HG02759 (cell line): Measurements from ENCODE around the gene SLC38A3.

Experiments
- ATAC-seq: cut with Tn5 transposase; IDR thresholded peaks from one replicate; pipeline ENCODE4 v1.9.1; 2021; ENCODE audit warnings: mild to moderate bottlenecking, moderate library complexity; ENCODE audit not compliant: unreplicated experiment

The SLC38A3 gene

DNA sequence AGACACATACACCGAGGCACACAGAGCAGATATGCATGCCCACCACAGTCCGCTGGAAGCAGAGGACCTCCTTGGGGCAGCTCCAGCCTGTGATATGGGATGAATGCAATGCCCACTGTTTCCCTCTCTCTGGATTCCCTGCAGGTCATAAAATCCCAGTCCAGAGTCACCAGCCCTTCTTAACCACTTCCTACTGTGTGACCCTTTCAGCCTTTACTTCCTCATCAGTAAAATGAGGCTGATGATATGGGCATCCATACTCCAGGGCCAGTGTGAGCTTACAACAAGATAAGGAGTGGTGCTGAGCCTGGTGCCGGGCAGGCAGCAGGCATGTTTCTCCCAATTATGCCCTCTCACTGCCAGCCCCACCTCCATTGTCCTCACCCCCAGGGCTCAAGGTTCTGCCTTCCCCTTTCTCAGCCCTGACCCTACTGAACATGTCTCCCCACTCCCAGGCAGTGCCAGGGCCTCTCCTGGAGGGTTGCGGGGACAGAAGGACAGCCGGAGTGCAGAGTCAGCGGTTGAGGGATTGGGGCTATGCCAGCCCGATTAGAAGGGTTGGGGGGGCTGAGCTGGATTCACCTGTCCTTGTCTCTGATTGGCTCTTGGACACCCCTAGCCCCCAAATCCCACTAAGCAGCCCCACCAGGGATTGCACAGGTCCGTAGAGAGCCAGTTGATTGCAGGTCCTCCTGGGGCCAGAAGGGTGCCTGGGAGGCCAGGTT is 14.0 kb upstream of the SLC38A3 start, which contains the start of gene GNAT1:
Gene GNAT1, plus strand, starts transcription at position 675 of the 725 bp plus-strand sequence. CDS start 116 bp downstream, outside the sequence.
- ATAC-seq, result no peak

DNA sequence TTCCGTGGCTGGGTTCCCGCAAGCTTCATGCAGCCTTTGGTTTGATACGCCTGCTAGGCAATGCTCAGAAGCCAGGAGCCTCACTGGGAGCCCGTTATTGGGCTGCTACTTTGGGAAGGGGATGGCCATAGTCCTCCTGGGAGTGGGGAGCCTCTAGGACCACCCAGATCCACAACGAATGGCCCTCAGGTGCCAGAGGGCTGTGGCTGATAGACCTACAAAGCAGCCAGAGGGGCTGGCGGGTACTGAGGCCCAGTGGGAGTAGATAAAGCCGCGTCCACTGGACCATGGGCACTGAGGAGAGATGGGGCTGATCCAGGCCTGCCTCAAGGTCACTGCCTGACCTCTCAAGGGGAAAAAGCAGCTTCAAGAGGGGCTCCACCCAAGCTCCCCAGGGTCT is 12.9 kb upstream of the SLC38A3 start:
- ATAC-seq, result no peak

DNA sequence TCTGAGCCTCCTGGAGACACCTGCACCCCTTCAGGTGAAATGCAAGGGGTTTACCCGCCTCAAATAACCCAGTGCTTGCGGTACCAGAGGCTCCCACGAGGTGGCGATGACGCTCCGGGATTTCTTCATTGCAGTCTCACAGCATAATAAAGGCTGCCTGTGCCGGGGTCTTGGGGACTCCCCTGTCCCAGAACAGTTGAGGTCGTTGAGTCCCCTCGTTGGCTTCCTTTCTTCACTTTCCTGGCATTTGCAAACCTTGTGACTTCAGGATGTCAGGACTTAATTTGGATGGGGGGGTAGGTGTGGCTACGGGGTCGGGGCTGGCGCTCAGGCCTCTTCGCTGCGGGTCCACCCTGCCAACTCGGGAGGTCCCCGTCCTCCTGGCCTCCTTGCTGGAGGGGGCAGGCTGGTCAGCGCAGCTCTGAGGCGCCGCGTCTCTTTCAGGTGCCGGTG is 12.4 kb upstream of the SLC38A3 start:
- ATAC-seq, result no peak

DNA sequence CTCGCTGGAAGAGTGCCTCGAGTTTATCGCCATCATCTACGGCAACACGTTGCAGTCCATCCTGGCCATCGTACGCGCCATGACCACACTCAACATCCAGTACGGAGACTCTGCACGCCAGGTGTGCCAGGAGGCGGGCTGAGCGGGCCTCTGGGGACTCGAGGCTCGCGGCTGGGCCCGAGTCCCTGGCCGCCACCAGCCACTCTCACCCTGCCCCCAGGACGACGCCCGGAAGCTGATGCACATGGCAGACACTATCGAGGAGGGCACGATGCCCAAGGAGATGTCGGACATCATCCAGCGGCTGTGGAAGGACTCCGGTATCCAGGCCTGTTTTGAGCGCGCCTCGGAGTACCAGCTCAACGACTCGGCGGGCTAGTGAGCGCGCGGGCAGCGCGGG is 11.8 kb upstream of the SLC38A3 start:
- no peak for ATAC-seq

DNA sequence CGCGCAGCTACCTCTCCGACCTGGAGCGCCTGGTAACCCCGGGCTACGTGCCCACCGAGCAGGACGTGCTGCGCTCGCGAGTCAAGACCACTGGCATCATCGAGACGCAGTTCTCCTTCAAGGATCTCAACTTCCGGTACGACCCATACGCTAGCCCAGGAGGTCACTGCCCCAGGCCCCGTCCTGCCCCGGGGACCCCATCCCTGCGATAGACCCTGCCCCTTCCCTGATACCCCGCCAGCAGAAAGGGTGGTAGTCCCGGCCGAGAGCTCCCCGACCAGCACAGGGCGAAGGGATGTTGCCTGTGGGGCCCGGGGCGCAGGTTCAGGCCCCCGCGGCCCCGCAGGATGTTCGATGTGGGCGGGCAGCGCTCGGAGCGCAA is 11.3 kb upstream of the SLC38A3 start:
- ATAC-seq, result no peak

DNA sequence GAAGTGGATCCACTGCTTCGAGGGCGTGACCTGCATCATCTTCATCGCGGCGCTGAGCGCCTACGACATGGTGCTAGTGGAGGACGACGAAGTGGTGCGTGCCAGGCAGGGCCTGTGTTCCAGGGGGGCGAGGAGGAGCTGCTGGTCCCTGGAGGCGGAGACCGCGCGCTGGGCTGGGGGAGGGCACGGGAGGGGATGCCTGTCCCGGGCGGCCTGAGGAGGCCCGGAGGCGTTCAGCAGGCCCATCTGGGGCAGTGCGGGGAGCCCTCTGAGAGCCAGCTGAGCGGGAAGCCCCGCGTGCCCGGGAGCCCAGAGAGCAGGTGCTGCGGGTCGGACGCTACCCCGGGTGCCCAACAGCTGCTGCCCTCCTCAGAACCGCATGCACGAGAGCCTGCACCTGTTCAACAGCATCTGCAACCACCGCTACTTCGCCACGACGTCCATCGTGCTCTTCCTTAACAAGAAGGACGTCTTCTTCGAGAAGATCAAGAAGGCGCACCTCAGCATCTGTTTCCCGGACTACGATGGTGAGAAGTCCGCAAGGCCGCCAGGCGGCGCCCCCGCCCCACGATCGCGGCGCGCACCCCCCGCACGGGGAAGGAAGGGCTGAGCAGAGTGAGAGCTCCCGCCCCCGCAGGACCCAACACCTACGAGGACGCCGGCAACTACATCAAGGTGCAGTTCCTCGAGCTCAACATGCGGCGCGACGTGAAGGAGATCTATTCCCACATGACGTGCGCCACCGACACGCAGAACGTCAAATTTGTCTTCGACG is 10.8 kb upstream of the SLC38A3 start:
- no peak for ATAC-seq

DNA sequence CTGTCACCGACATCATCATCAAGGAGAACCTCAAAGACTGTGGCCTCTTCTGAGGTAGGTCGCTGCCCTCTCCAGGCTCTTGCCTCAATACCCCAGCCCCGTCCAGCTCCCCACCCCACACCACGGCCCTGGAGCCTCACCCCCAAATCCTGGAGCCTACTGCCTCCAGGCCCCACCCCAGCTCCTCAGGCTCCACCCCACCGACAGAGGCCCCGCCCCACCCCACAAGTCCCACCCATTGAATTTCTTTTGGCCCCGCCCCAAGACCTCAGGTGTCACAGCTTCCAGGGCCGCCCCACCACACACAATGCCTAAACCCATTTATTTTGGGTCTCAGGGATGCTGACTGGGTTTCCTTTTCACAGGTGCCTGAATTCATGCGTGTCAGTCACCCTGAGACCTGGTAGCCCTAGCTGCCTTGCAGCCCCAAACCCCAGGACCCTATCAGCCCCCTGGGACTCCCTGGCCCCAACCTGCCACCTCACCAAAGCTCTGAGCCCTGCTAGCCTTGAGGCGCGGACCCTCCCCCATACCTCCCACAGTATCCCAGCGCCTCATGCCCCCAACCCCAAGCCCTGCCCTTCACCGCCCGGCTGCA is 10.1 kb upstream of the SLC38A3 start:
- no peak for ATAC-seq

DNA sequence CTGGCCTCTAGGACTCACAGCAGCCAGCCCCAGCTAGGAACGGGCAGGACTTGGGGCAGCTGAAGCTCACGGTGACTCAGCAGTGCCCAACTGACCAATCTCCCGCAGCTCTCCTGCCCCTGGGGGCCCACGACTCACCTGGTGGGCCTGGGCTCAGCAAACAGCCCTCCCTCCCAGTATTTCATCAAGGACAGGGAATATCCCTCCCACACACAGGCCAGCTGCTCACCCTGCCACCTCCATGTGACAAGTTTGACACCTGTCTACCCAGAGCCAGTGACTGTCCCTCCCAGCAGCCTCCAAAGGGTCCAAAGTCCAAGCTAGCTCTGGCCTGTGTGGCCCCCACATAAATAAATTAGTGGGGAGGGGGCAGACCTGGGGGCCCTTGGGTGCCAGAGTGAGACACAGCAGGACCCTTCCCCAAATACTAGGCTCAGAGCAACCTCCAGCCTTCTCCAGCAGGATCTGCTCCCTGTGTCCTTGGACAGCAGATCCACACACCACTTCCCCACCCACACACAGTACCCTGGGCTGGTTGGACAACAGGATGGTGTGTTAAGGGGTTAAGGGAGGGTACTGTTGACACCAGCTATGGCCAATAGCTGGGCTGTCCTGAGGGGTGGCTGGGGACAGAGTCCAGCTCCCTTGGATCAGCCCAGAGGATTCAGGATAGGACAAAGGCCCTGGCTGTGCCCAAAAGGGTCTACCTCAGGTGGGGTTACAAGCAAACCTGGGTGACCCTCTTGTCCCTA is 9.4 kb upstream of the SLC38A3 start:
- no peak for ATAC-seq

DNA sequence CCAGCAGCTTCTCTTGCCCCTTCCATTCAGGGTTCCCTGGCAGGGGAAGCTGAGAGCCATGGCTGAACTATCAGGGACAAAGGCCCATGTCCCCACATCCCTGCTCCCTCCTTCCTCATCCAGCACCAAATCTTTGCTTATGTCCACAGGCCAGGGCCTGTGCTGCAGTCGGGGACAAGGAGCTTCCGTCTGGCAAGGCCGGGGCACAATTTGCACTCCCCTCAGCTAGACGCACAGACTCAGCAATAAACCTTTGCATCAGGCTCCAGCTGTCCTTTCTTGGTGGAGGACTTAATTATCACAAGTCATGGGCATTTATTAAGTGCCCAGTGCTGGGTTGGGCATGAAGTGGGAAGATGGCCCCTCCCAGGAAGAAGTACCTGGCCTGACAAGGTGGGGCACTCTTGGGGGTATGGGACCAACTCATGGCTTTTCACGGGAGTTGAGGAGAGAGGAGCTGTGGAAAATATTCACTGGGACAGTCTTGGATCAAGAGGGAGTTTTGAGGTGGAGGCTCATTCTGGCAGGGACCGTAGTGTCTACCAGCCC is 8.7 kb upstream of the SLC38A3 start:
- ATAC-seq, result no peak

DNA sequence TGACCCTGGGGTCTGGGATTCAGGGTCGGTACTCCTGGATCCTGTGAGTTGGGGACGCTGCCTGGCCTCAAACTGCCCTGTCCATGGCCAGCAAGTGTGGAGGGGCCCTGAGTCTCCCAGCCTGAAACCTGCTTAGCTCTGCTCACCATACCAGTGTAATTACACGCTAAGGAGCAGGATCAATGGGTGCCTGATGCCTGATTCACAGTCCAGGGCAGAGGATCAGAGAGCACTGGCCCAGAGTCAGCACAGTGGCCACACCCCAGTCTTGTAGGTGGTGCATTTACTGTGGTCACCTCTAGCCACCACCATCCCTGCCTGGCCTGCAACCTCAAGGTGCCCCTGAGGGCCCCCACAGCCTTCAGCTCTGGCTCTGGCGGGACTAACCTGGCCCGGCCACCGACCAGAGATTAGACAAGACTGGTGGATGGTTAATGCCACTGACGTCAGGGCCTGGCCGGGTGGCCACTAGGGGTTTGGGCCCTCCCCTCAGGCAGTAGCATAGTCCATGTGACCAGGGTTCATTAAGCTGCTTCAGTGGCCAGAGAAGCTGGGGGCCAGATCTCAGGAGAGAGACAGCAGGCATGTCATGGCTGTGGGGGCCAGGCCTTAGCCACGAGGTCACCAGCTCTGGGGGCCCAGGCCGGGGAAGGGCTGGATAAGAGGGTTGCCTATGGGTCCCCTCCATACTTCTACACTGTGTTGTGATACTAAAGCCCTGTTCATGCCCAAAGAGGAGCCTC is 3.3 kb upstream of the SLC38A3 start:
- ATAC-seq, result no peak

DNA sequence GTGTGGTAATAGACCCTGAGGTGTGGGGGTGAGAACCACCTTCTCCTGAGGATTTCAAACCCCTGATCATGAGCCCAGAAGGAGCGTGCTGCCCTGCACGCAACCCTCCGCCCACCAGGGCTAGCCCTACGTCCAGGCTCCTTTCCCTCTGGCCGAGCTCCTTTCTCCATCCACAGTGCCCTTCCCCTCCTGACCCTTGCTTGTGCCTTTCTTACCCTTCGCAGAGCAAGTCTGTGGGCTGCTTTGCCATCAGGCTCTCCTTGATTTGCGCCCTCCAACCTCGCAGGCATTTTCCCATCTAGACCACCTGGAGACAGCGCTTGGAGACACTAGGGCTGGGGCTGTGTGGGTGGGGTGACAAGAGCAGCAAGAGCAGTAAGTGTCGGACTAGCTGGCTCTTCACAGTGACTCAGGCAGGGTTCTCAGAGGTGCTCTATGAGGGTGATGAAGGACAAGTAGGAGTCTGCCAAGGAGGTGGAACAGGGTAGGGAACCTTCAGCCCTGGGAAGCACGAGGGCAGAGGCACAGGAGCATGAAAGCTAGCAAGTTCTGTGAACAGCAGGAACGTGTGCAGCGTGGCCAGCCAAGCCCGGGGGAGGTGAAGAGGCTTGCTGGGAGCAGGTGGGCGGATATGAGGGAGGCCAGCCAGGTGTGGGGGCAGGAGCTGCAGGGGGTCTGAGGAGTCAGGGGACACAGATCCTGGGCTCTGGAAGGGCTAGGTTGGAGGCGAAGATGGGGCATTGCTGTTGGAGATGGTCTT is 2.5 kb upstream of the SLC38A3 start:
- ATAC-seq, result no peak

DNA sequence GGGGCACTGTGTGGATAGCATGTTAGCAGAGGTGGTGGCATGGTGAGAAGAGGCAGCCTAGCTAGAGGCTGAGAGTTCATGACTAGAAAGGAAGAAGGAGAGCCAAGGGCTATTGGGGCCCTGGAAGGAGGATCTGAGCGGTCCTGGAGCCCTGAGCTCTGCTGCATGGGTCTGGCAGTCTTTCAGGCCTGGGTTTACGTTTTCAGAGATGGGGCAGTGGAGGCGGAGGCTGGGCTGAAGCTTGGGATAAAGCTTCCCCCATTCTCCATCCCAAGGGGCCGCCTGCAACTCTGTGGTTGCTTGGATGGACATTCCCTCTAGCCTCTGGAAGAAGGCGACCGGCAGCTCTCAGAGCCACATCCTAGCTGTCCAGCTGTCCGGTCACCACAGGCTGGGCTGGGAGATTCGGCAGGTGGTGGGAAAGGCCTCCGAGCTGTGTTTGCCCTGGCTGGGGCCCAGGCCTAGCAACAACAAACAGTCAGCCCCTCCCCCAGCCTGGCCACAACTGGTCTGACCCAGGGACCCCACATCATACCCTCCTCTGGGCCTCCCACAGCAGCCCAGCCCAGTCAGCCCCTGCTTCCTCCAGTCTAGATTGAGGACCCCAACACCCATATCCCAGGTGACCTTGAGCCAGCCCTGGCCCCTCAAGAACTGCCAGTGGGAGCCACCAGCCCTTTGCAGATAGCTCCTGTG is 1.8 kb upstream of the SLC38A3 start:
- ATAC-seq, result no peak

DNA sequence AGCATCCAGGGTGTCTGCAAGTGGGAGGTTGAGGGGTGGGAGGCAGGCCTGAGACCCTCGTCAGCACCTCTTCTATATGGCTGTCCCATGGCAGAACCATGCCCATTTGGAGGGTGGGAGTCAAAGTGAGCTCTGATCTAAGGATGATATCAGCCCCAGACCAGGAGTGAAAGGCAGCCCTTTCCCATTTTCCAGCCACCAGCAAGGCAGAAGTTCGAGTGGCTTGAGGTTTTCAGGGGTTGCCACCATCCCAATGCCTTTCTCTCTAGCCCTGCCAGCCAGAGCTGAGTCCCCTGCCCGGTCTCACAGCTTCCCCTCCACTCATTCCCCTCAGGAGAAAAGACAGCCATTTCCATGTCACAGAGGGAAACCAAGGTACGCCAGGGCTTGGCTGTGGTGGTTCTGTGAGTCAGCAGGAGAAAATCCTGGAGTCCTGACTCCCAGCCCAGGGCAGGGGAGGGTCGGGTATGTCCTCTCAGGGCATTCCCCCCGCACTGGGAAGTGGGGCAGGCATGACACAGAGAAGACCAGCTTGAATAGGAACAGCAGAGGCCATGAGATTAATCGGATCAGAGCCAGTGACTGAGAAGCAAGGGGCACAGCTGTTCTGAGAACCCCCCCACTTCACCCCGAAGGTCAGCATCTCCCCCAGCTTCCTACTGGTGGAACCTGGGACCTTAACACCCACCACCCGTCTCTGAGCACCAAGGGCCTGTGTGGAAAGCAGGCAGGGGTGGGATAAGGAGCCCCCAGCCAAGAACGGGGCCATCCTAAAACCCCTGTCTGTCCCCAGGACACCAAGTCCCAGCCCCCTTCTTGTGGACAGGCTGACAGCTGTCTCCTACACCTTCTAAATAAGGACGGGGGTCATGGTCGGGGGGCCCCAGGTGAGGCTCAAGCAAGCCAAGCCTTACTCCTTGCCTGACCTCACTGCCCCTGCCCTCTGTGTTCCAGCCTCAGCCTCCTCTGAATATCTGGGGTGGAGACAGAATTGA is 965 bp upstream of the SLC38A3 start:
- no peak for ATAC-seq

DNA sequence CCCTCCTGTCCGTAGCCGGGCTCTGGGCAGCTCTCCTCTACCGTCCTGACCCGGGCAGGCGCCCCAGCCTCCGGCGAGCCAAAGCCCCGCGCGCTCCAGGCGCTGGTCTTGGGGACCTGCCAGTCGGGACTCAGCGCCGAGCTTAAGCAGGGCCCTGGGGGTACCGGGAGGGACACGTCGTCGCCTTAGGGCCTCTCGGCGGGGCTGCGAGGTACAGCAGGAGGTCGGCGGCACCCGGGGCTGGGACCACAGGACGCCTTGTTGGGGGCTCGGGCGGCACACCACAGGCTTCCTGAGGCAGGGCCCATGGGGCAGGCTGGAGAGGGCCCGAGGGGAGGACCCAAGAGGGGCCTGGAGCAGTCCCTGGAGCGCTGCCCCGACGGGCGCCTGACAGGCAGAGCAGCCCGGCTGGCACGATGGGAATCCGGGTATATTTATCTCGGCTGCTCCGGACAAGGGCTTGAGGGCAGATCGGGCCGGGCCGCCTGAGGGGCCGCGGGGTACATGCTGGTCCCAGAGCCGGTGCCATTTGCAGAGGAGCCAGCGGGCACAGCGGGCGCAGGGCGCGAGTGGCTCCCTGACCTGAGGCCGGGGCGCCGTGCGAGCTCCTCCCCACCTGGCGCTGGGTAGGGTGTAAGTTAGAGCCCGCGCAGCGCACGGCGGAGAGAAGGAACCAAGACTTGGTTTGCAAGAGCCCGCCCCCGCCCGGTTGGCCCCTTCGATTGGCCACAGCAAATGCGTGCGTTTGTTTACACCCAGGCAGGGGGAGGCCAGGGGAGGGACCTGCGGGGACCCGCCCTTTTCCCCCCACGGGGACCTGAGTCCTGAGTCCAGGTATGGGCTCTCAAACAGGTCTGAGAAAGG is 574 bp downstream of the SLC38A3 start:
- ATAC-seq, result no peak

DNA sequence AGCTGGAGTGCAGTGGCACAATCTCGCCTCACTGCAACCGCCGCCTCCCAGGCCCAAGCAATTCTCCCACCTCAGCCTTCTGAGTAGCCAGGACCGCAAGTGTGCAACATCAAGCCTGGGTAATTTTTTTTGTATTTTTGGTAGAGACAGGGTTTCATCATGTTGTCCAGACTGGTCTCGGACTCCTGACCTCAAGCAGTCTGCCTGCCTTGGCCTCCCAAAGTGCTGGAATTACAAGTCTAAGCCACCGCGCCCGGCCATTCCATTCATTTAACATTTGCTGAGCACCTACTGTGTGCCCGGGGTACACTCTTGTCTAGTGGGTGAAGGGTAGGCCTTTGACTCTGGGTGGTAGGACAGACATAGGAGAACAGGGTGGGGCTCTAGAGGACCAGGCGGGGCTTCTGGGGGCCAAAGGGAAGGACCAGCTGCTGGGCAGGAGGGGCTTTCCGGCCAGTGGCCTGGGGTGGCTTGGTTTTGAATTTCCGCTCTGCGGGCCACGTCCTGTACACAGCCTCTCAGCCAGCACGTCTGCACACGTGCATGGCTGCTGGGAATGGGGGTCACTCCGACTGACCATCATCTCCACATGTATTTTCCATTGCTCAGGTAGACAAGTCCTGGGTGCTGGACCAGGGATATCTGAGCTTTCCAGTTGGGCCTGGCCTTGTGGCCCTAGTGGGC is 2.4 kb downstream of the SLC38A3 start:
- no peak for ATAC-seq

DNA sequence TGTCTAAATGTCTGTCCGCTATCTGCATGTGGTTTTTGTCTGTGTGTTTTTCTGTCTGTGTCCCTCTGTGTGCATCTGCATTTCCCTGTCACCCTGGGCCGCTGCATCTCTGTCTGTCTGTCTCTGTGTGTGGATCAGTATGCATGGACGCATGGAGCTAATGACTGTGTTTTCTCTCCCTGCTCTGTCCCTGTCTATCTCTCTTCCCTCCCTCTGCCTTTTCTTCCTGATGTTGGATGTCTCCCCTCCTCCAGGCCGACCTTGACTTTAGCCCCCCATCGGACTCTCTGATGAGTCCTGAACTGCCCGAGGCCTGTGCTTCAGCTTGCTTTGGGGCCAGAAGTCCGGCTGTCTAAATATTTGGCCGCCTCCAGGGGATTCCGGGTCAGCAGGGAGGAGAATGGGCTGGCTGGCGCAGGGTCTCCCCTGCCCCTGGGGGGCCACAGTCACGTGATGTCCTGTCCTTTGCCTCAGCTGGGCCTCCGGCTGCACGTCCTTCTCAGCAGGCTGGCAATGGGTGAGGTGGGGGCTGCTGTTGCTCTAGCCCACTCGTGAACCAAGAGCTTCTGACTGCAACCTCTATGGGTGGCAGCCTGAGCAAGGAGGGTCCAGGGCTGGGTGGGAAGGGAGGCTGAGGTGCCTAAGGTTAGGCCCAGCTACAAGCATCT is 3.7 kb downstream of the SLC38A3 start:
- no peak for ATAC-seq
